Neural crest cell (in vitro differentiated cells): Measurements from ENCODE around the gene RGS19. TPM values are rescaled to one million over a fixed set of nuclear protein-coding genes. Genes with fewer than 3 reads are reported as not detected.
A peak's percentile ranks its signal among the peaks of the same experiment; 100 is the strongest.

ENCODE experiments used
- DNase-seq: peaks from one replicate; pipeline ENCODE4 v3.0.0; 2021; ENCODE audit warnings: low read depth, mixed read lengths, low spot score
- H3K27ac Mint-ChIP-seq: one replicate; pipeline ENCODE4 v1.8.0; 2021; ENCODE audit warnings: mild to moderate bottlenecking, mixed read lengths; ENCODE audit not compliant: unreplicated experiment
- H3K27me3 Mint-ChIP-seq: 2 replicates; pipeline ENCODE4 v1.8.0; 2021; ENCODE audit warnings: low read depth, mild to moderate bottlenecking, mixed read lengths
- H3K36me3 Mint-ChIP-seq: 2 replicates; pipeline ENCODE4 v1.8.0; 2021; ENCODE audit warnings: low read depth, mild to moderate bottlenecking, mixed read lengths
- H3K4me1 Mint-ChIP-seq: 2 replicates; pipeline ENCODE4 v1.8.0; 2021; ENCODE audit warnings: mixed read lengths
- H3K4me3 Mint-ChIP-seq: one replicate; pipeline ENCODE4 v1.8.0; 2021; ENCODE audit warnings: mild to moderate bottlenecking, mixed read lengths
- H3K9me3 Mint-ChIP-seq: 2 replicates; pipeline ENCODE4 v1.8.0; 2021; ENCODE audit warnings: mixed read lengths
- CTCF ChIP-seq: fragments of 200-600 bp; sonication (generic); conservative IDR thresholded peaks from 2 replicates; pipeline ENCODE4 v1.5.0; 2021; ENCODE audit warnings: antibody characterized with exemption, mild to moderate bottlenecking
- total RNA-seq: library from RNA; stranded (reverse); gene quantifications from 2 replicates; pipeline ENCODE4 v1.2.1, GENCODE V29; 2021

RGS19 gene
- total RNA-seq, 1 donor from 2014 or later, result 11.7 TPM

GRCh38 chr20:64067005-64067632 is 12.2 kb downstream of the RGS19 start:
- no peak for DNase-seq
- TF ChIP-seq CTCF, result no peak
- H3K9me3 Mint-ChIP-seq, result no peaks in the 10 kb centered on the region
- H3K27ac Mint-ChIP-seq, result no peak overlapping the region
- H3K4me3 Mint-ChIP-seq, result peak overlapping the region; percentile 19
- H3K4me1 Mint-ChIP-seq, result peaks cover 23% of the 10 kb centered on the region
- no peaks in the 10 kb centered on the region for H3K36me3 Mint-ChIP-seq
- no peaks in the 10 kb centered on the region for H3K27me3 Mint-ChIP-seq

GRCh38 chr20:64065974-64066343 is 13.4 kb downstream of the RGS19 start:
- no peak for DNase-seq
- Mint-ChIP-seq H3K27me3 (no peaks in the 10 kb centered on the region), H3K9me3 (no peaks in the 10 kb centered on the region), H3K27ac (peak overlapping the region; percentile 27), H3K36me3 (no peaks in the 10 kb centered on the region), H3K4me3 (peak overlapping the region; percentile 65), H3K4me1 (peaks cover 24% of the 10 kb centered on the region)
- TF ChIP-seq CTCF, result no peak

GRCh38 chr20:64065062-64065973 is 14.0 kb downstream of the RGS19 start:
- peaks cover 24% of the 10 kb centered on the region for H3K4me1 Mint-ChIP-seq
- peak overlapping the region; percentile 27 for H3K27ac Mint-ChIP-seq
- H3K9me3 Mint-ChIP-seq, result no peaks in the 10 kb centered on the region
- H3K4me3 Mint-ChIP-seq, result peak overlapping the region; percentile 65
- H3K36me3 Mint-ChIP-seq, result no peaks in the 10 kb centered on the region
- no peak for TF ChIP-seq CTCF
- no peak for DNase-seq
- H3K27me3 Mint-ChIP-seq, result no peaks in the 10 kb centered on the region

- Mint-ChIP-seq H3K4me1 (peaks cover 24% of the 10 kb centered on the region), H3K36me3 (no peaks in the 10 kb centered on the region), H3K27ac (peak overlapping the region; percentile 96), H3K27me3 (peaks cover under 1% of the 10 kb centered on the region), H3K9me3 (no peaks in the 10 kb centered on the region), H3K4me3 (peak overlapping the region; percentile 96)
- DNase-seq, result no peak
- no peak for TF ChIP-seq CTCF
These were observed 15.1 kb downstream of the RGS19 start for GRCh38 chr20:64064145-64064698.

GRCh38 chr20:64063389-64064144 is 15.8 kb downstream of the RGS19 start:
- no peaks in the 10 kb centered on the region for H3K9me3 Mint-ChIP-seq
- TF ChIP-seq CTCF, result no peak
- H3K27ac Mint-ChIP-seq, result peak overlapping the region; percentile 96
- H3K36me3 Mint-ChIP-seq, result no peaks in the 10 kb centered on the region
- H3K4me3 Mint-ChIP-seq, result peak overlapping the region; percentile 96
- peaks cover 2% of the 10 kb centered on the region for H3K27me3 Mint-ChIP-seq
- DNase-seq, result no peak
- peaks cover 24% of the 10 kb centered on the region for H3K4me1 Mint-ChIP-seq
